ENCODE results near the gene NLRP3. TPM values are rescaled to one million over a fixed set of nuclear protein-coding genes. Genes with fewer than 3 reads are reported as not detected.

Gene NLRP3
- total RNA-seq, 3 donors from 2014 or later: 0.55 to 1.5 (median 0.89) TPM

DNA sequence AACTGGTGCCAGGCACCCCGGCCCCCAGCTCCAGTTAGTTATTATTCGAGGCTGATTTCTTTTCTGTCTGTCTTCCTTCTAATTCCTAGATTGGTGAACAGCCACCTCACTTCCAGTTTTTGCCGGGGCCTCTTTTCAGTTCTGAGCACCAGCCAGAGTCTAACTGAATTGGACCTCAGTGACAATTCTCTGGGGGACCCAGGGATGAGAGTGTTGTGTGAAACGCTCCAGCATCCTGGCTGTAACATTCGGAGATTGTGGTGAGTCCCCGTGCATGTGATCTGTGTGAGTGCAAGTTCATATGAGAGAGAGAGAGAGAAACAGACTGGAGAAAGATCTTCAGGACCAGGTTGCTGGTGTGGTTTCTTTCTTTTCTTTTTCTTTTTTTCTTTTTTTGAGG, 13.5 kb downstream of the NLRP3 start:
- intact Hi-C loops (cut with DNase I, micrococcal nuclease): no loop called here
- Histone ChIP-seq H3K36me3 (ENCODE audit: low read depth) (no peaks in the 10 kb centered on the region), H3K9me3 (no peaks in the 10 kb centered on the region), H3K4me3 (no peak overlapping the region), H3K4me1 (ENCODE audit: low read depth) (no peaks in the 10 kb centered on the region)
- ATAC-seq (no peak), DNase-seq (no peak)
- TF ChIP-seq, protein P1, sequence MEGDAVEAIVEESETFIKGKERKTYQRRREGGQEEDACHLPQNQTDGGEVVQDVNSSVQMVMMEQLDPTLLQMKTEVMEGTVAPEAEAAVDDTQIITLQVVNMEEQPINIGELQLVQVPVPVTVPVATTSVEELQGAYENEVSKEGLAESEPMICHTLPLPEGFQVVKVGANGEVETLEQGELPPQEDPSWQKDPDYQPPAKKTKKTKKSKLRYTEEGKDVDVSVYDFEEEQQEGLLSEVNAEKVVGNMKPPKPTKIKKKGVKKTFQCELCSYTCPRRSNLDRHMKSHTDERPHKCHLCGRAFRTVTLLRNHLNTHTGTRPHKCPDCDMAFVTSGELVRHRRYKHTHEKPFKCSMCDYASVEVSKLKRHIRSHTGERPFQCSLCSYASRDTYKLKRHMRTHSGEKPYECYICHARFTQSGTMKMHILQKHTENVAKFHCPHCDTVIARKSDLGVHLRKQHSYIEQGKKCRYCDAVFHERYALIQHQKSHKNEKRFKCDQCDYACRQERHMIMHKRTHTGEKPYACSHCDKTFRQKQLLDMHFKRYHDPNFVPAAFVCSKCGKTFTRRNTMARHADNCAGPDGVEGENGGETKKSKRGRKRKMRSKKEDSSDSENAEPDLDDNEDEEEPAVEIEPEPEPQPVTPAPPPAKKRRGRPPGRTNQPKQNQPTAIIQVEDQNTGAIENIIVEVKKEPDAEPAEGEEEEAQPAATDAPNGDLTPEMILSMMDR (IDR thresholded peaks at IDR 0.05): no peak

DNA sequence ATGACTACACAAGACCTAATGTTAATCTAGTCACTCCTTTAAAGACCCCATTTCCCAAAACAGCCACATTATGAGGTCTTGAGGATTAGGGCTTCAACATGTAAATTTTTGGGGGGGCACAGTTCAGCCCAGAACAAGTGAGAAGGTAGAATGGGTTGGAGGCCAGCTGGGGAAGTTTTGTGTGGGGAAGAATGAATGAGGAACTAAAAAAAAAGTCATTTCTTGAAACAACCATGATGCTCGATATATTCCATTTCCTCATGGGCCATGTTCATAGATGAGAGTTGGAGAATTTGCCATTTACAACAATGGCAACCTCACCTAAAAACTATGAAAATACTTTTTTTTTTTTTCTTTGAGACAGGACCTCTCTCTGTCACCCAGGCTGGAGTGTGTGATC, 14.5 kb downstream of the NLRP3 start:
- no peak for ATAC-seq
- intact Hi-C loops (cut with DNase I, micrococcal nuclease): no loop called here
- TF ChIP-seq, protein P1 (IDR thresholded peaks at IDR 0.05): no peak

DNA sequence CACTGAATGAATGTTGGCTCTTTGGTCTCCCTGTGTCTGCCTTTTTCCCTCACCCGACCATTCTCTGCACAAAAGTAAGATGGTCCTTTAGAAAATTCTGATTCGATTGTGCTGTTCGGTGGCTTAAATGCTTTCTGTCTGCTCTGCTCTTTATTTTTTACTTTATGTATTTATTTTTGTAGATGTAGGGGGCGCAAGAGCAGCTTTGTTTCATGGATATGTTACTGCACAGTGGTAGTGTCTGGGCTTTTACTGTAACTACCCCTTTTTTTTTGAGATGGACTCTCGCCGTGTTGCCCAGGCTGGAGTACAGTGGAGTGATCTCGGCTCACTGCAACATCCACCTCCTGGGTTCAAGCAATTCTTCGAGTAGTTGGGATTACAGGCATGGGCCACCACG, 15.7 kb downstream of the NLRP3 start:
- TF ChIP-seq, protein P1 (IDR thresholded peaks at IDR 0.05): no peak
- intact Hi-C loops (cut with DNase I, micrococcal nuclease): no loop called here
- H3K4me1 ChIP-seq (ENCODE audit: low read depth): peaks cover 2% of the 10 kb centered on the region
- ATAC-seq (no peak), DNase-seq (no peak)
- no peaks in the 10 kb centered on the region for H3K9me3 ChIP-seq
- H3K36me3 ChIP-seq (ENCODE audit: low read depth): no peaks in the 10 kb centered on the region
- no peak overlapping the region for H3K4me3 ChIP-seq

More for the DNA sequence above, 14.5 kb downstream of the NLRP3 start:
- Histone ChIP-seq H3K36me3 (ENCODE audit: low read depth) (no peaks in the 10 kb centered on the region), H3K4me3 (no peak overlapping the region), H3K9me3 (no peaks in the 10 kb centered on the region), H3K4me1 (ENCODE audit: low read depth) (peaks cover 2% of the 10 kb centered on the region)
- no peak for DNase-seq

DNA sequence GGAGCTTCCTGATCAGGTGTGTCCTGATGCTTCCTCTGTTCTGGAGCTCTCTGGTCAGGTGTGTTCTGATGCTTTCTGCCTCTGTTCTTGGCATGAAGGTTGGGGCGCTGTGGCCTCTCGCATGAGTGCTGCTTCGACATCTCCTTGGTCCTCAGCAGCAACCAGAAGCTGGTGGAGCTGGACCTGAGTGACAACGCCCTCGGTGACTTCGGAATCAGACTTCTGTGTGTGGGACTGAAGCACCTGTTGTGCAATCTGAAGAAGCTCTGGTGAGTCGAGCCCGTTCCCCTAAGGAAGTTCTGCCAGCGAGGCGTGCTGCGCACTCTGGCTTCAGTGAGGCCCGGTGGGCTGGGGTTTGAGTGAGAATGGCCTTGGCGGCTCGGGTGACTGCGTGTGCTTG, 18.0 kb downstream of the NLRP3 start:
- ATAC-seq (no peak), DNase-seq (no peak)
- H3K4me3 ChIP-seq: no peak overlapping the region
- intact Hi-C loops (cut with DNase I, micrococcal nuclease): no loop called here
- TF ChIP-seq, protein P1 (IDR thresholded peaks at IDR 0.05): no peak
- no peaks in the 10 kb centered on the region for H3K9me3 ChIP-seq
- H3K4me1 ChIP-seq (ENCODE audit: low read depth): peaks cover 2% of the 10 kb centered on the region
- no peaks in the 10 kb centered on the region for H3K36me3 ChIP-seq (ENCODE audit: low read depth)

DNA sequence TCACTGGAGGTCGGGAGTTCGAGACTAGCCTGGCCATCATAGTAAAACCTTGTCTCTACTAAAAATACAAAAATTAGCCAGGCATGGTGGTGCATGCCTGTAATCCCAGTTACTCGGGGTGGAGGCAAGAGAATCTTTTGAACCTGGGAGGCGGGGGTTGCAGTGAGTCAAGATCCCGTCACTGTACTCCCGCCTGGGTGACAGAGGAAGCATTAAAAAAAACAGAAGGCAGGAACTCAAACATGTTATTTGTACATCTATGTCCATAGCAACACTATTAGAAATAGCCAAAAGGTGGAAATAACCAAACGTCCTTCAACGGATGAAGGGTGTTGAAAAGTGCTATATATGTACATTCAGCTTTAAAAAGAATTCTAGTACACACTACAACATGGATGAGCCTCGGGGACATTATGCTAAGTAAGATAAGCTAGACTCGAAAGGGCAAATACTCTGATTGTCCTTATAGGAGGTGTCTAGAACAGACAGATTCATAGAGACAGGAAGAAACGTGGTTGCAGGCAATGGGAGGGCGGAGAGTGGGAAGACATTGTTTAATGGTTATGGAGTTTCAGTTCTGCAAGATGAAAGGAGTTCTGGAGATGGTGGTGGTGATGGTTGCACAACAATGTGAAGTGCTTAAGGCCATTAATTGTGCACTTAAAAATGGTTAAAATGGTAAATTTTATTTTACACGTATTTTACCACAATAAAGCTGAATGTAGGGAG, 19.2 kb downstream of the NLRP3 start:
- DNase-seq (no peak), ATAC-seq (no peak)
- TF ChIP-seq, protein P1 (IDR thresholded peaks at IDR 0.05): no peak
- peaks cover 2% of the 10 kb centered on the region for H3K4me1 ChIP-seq (ENCODE audit: low read depth)
- H3K36me3 ChIP-seq (ENCODE audit: low read depth): no peaks in the 10 kb centered on the region
- intact Hi-C loops (cut with DNase I, micrococcal nuclease): no loop called here
- H3K9me3 ChIP-seq: no peaks in the 10 kb centered on the region
- no peak overlapping the region for H3K4me3 ChIP-seq
